Upper lobe of right lung (tissue), 1 donor: ENCODE results near the gene PRMT2. TPM values are rescaled to one million over a fixed set of nuclear protein-coding genes. Genes with fewer than 3 reads are reported as not detected.
"Not testable (repeated sequence)": the region's sequence is repeated elsewhere in the genome, so short reads cannot be mapped to it uniquely, and the experiment has no call there.

Experiments
- ATAC-seq: fragments of 200-7000 bp; cut with Tn5 transposase; one replicate; pipeline ENCODE4 v1.9.1; 2020; ENCODE audit warnings: mild to moderate bottlenecking, moderate library complexity
- DNase-seq: peaks from one replicate; pipeline ENCODE4 v3.0.0-alpha.2; 2020
- H3K27ac ChIP-seq: fragments of 200-600 bp; one replicate; pipeline ENCODE4 v1.8.0; 2022
- H3K27me3 ChIP-seq: fragments of 200-600 bp; one replicate; pipeline ENCODE4 v1.8.0; 2022; ENCODE audit warnings: mild to moderate bottlenecking
- H3K36me3 ChIP-seq: fragments of 200-600 bp; one replicate; pipeline ENCODE4 v1.8.0; 2022
- H3K4me1 ChIP-seq: fragments of 200-600 bp; one replicate; pipeline ENCODE4 v1.8.0; 2022
- H3K4me3 ChIP-seq: fragments of 200-600 bp; one replicate; pipeline ENCODE4 v1.8.0; 2022; ENCODE audit warnings: mild to moderate bottlenecking
- H3K9me3 ChIP-seq: fragments of 200-600 bp; one replicate; pipeline ENCODE4 v1.8.0; 2022
- CTCF ChIP-seq: fragments of 200-600 bp; IDR thresholded peaks from one replicate; pipeline ENCODE4 v1.8.0; 2022; ENCODE audit warnings: antibody characterized with exemption
- intact Hi-C: fragments of 100-400 bp; cut with DNase I; formaldehyde crosslinking; loops from one replicate; pipeline ENCODE4 v1.11.0; 2022
- total RNA-seq: library from RNA; stranded (reverse); fragmentation: NEBNext Ultra II Directional; extraction: Animal tissue kit (Norgen Biotek cat#: 25700); gene quantifications from one replicate; pipeline ENCODE4 v1.2.1, GENCODE V29; 2021
- donor health status: DM: no; HTN: yes; CAD: no; lungs with severe emphysema.

Gene PRMT2
- total RNA-seq, 1 donor from 2014 or later, result 114 TPM

- no peak overlapping the region for H3K27ac ChIP-seq
- no peaks in the 10 kb centered on the region for H3K9me3 ChIP-seq
- intact Hi-C loops, result no loop called here
- H3K27me3 ChIP-seq, result peaks cover 6% of the 10 kb centered on the region
- DNase-seq (no peak), ATAC-seq (peak; percentile 67)
- peaks cover 9% of the 10 kb centered on the region for H3K36me3 ChIP-seq
- H3K4me1 ChIP-seq, result peaks cover 16% of the 10 kb centered on the region
- TF ChIP-seq CTCF, result no peak
- H3K4me3 ChIP-seq, result peak overlapping the region; percentile 53
Measured at GRCh38 chr21:46667741-46668380, 32.4 kb downstream of the PRMT2 start.

GRCh38 chr21:46668381-46668780 is 32.9 kb downstream of the PRMT2 start:
- no peak for ATAC-seq
- intact Hi-C loops, result no loop called here

GRCh38 chr21:46668904-46669303 is 33.4 kb downstream of the PRMT2 start:
- H3K27ac ChIP-seq, intact Hi-C loops, ATAC-seq, H3K36me3 ChIP-seq, DNase-seq, H3K27me3 ChIP-seq, H3K4me3 ChIP-seq, H3K9me3 ChIP-seq: not testable (repeated sequence)
- H3K4me1 ChIP-seq, result peaks cover 16% of the 10 kb centered on the region

More at GRCh38 chr21:46668381-46668780, 32.9 kb downstream of the PRMT2 start:
- peaks cover 9% of the 10 kb centered on the region for H3K36me3 ChIP-seq
- TF ChIP-seq CTCF, result no peak
- no peak for DNase-seq
- H3K9me3 ChIP-seq, result no peaks in the 10 kb centered on the region
- H3K27me3 ChIP-seq, result peaks cover 6% of the 10 kb centered on the region
- H3K27ac ChIP-seq, result no peak overlapping the region
- H3K4me3 ChIP-seq, result peak overlapping the region; percentile 53
- H3K4me1 ChIP-seq, result peaks cover 16% of the 10 kb centered on the region

GRCh38 chr21:46674430-46675007 is 39.0 kb downstream of the PRMT2 start:
- Histone ChIP-seq H3K36me3 (no peaks in the 10 kb centered on the region), H3K4me3 (no peak overlapping the region), H3K9me3 (no peaks in the 10 kb centered on the region), H3K4me1 (no peaks in the 10 kb centered on the region), H3K27ac (no peak overlapping the region), H3K27me3 (no peaks in the 10 kb centered on the region)
- intact Hi-C loops, result no loop called here
- ATAC-seq, result no peak
- no peak for TF ChIP-seq CTCF
- DNase-seq, result no peak

GRCh38 chr21:46675595-46676280 is 40.3 kb downstream of the PRMT2 start:
- Histone ChIP-seq H3K27me3 (no peaks in the 10 kb centered on the region), H3K9me3 (no peaks in the 10 kb centered on the region), H3K27ac (no peak overlapping the region), H3K36me3 (no peaks in the 10 kb centered on the region), H3K4me1 (no peaks in the 10 kb centered on the region), H3K4me3 (no peak overlapping the region)
- intact Hi-C loops, result no loop called here
- TF ChIP-seq CTCF, result no peak
- DNase-seq (no peak), ATAC-seq (no peak)

GRCh38 chr21:46676542-46676941 is 41.1 kb downstream of the PRMT2 start:
- H3K4me1 ChIP-seq, H3K4me3 ChIP-seq, H3K27ac ChIP-seq, H3K36me3 ChIP-seq, intact Hi-C loops, DNase-seq, H3K9me3 ChIP-seq, ATAC-seq, H3K27me3 ChIP-seq: not testable (repeated sequence)

- H3K9me3 ChIP-seq, DNase-seq, H3K27ac ChIP-seq, H3K4me3 ChIP-seq, ATAC-seq, H3K27me3 ChIP-seq, H3K4me1 ChIP-seq, H3K36me3 ChIP-seq, intact Hi-C loops: not testable (repeated sequence)
Measured at GRCh38 chr21:46681593-46681992, 46.1 kb downstream of the PRMT2 start.

GRCh38 chr21:46698652-46699051 is 63.2 kb downstream of the PRMT2 start:
- DNase-seq, H3K4me3 ChIP-seq, H3K9me3 ChIP-seq, ATAC-seq, H3K36me3 ChIP-seq, H3K27me3 ChIP-seq, intact Hi-C loops, H3K4me1 ChIP-seq, H3K27ac ChIP-seq: not testable (repeated sequence)

GRCh38 chr21:46699104-46699503 is 63.6 kb downstream of the PRMT2 start:
- H3K9me3 ChIP-seq, H3K27me3 ChIP-seq, H3K4me1 ChIP-seq, intact Hi-C loops, H3K27ac ChIP-seq, DNase-seq, H3K4me3 ChIP-seq, H3K36me3 ChIP-seq: not testable (repeated sequence)
- ATAC-seq, result peak; percentile 61
